ENCODE results near the gene INPP5E.

INPP5E gene

DNA sequence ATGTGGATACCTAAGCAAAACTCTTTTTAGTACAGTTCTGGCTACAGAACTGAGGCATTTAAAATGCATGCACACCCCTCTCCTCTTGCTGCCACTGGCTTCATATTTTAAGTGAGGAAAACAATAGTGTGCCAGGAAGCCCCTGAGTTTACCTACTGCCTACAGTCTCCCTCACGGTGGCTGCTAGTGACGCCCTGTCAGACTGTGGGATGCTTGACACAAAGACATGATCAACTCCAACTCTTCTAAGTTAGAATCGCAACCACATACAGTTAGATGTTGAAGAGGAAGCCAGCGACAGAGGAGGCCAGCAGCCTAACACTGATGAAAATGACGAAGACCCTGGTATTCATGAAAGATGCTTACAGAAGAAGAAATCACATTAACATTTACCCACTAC, 41.9 kb upstream of the INPP5E start:
- TF ChIP-seq CTCF (IDR thresholded peaks at IDR 0.05; ENCODE audit: borderline replicate concordance, insufficient read depth, low read depth, low read length), result no peak
- peak overlapping the region; percentile 89 for H3K4me3 ChIP-seq (ENCODE audit: low read depth, low read length)

GRCh38 chr9:136476369-136477150, 36.9 kb upstream of the INPP5E start:
- TF ChIP-seq CTCF (IDR thresholded peaks at IDR 0.05; ENCODE audit: borderline replicate concordance, insufficient read depth, low read depth, low read length), result no peak
- H3K4me3 ChIP-seq (ENCODE audit: low read depth, low read length), result no peak overlapping the region

- H3K4me3 ChIP-seq (ENCODE audit: low read depth, low read length), result no peak overlapping the region
These were observed 35.6 kb upstream of the INPP5E start for GRCh38 chr9:136474974-136475865.

GRCh38 chr9:136474021-136474640, 34.5 kb upstream of the INPP5E start:
- H3K4me3 ChIP-seq (ENCODE audit: low read depth, low read length), result no peak overlapping the region
- no peak for TF ChIP-seq CTCF (IDR thresholded peaks at IDR 0.05; ENCODE audit: borderline replicate concordance, insufficient read depth, low read depth, low read length)

More at GRCh38 chr9:136474974-136475865, 35.6 kb upstream of the INPP5E start:
- no peak for TF ChIP-seq CTCF (IDR thresholded peaks at IDR 0.05; ENCODE audit: borderline replicate concordance, insufficient read depth, low read depth, low read length)

GRCh38 chr9:136473354-136473721, 33.7 kb upstream of the INPP5E start:
- TF ChIP-seq CTCF (IDR thresholded peaks at IDR 0.05; ENCODE audit: borderline replicate concordance, insufficient read depth, low read depth, low read length), result no peak
- no peak overlapping the region for H3K4me3 ChIP-seq (ENCODE audit: low read depth, low read length)

GRCh38 chr9:136472640-136473353, 33.2 kb upstream of the INPP5E start:
- no peak overlapping the region for H3K4me3 ChIP-seq (ENCODE audit: low read depth, low read length)
- TF ChIP-seq CTCF (IDR thresholded peaks at IDR 0.05; ENCODE audit: borderline replicate concordance, insufficient read depth, low read depth, low read length), result no peak

Data from GM12875 (cell line).